GM12865 (cell line): ENCODE results near the gene MBD2.
"Not testable (repeated sequence)": the region's sequence is repeated elsewhere in the genome, so short reads cannot be mapped to it uniquely, and the experiment has no call there.

Source experiments
- DNase-seq: peaks from one replicate; pipeline ENCODE4 v3.0.0; 2010; ENCODE audit warnings: low read depth
- H3K4me3 ChIP-seq: 2 replicates; pipeline ENCODE4 v1.5.1; 2011; ENCODE audit warnings: mild to moderate bottlenecking, low read depth, low read length, control low read depth
- CTCF ChIP-seq: IDR thresholded peaks from 2 replicates; pipeline ENCODE4 v1.5.1; 2011; ENCODE audit warnings: low read length, control low read depth, low read depth, inconsistent platforms; ENCODE audit not compliant: insufficient read depth; ENCODE audit errors: missing control alignments

The MBD2 gene

DNA sequence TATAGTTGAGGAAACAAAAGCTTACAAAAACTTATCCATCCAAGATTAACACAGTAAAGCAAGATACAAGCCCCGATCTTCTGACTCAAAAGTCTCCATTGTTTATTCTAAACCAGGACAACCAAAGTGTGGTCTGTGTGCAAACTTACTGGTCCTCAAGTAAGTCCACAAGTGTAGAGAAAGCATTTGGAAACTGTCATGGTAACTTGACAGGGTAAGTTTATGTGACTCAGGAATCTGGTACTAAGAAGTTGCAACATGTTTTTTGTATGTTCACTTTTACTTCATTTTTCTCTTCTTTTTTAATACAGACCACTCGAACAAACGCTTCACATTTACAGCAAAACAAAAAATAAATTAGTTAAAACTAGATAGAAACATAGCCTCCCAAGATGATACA is 9.4 kb downstream of the MBD2 start:
- no peak for TF ChIP-seq CTCF
- no peak overlapping the region for H3K4me3 ChIP-seq
- DNase-seq = no peak

DNA sequence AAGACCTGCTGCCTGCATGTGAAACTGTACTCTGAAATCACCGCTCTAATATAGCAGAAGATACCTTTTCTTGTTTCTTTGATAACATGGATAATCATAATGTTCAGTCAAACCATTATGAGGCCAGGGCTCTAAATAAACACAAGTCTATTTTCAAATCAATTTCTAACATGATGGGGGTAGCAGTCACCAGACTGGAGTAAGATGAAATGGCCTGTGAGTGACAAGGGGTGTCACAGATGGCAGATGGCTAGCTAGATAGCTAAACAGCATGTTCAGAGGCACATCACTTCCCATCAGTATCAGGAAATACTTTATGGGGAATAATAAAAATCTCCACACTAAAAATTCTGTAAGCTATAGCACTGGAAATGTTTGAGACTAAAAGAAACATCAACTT is 14.0 kb downstream of the MBD2 start:
- DNase-seq = peak; percentile 69
- H3K4me3 ChIP-seq = peak overlapping the region; percentile 29
- TF ChIP-seq CTCF = no peak

DNA sequence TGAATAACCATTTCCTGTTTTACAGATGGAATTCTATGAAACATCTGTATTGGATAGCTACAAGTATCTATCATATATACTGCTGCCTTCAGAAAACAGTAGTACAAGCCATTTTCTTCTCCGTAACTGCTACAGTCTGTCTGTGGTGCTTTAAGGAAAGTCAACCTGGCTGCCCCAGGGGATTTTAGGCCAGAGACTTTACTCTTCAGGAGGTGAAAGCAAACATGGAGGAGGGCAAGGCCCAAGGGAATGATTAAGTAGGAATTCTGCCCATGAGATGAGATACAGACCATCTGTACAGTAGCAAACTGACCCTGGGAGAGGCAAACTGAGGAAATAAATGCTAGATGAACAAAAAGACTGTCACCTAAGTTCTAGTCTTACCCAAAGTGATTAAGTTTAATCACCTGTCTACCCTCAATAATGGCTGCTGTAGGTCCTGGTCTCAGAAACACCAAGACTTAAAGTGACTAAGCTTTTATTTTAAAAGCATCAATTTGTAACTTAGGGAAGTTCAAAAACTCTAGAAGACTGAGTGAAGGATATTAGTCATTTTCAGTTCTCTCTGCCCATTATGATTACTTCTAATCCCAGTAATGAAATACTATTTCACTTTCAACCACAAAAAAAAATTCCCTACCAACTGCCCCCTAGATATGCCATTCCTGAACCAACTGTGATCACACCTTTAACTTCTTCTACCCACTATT is 14.8 kb downstream of the MBD2 start:
- peak; percentile 77 for DNase-seq
- TF ChIP-seq CTCF = no peak
- H3K4me3 ChIP-seq = peak overlapping the region; percentile 29

- TF ChIP-seq CTCF = no peak
- H3K4me3 ChIP-seq = no peak overlapping the region
- DNase-seq = no peak
Observed at GRCh38 chr18:54206447-54206846, 18.0 kb downstream of the MBD2 start.

GRCh38 chr18:54205959-54206358 is 18.5 kb downstream of the MBD2 start:
- no peak for DNase-seq
- TF ChIP-seq CTCF = no peak
- H3K4me3 ChIP-seq = no peak overlapping the region

GRCh38 chr18:54205448-54205847 is 19.0 kb downstream of the MBD2 start:
- H3K4me3 ChIP-seq, DNase-seq: not testable (repeated sequence)

DNA sequence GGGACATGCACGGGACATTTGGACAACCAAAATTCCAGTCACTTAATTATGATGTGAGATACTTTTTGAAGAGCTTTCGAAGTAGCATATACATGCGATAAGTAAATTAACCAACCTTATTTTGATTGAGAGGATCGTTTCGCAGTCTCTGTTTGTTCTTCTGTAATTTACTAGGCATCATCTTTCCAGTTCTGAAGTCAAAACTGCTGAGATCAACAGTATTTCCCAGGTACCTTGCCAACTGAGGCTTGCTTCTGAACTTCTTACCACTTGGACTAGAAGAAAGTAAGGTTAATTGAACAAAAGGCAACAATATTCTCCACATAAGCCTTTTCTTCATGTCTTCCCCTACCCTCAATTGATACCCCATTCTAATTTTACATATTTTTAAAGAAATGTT is 19.6 kb downstream of the MBD2 start:
- no peak overlapping the region for H3K4me3 ChIP-seq
- no peak for TF ChIP-seq CTCF
- no peak for DNase-seq
